K562 (cell line): Measurements from ENCODE around the gene MT1E. TPM values are rescaled to one million over a fixed set of nuclear protein-coding genes. Genes with fewer than 3 reads are reported as not detected.

Experiments used
- ATAC-seq: fragments of 200-7000 bp; cut with Tn5 transposase; 3 replicates; pipeline ENCODE4 v1.9.1; 2020; ENCODE audit warnings: moderate library complexity
- BruUV-seq: library from RNA; stranded (reverse); fragments of 400-500 nt; replicated peaks from 2 replicates; lab custom pipeline; 2021; lab: Mats Ljungman, UMichigan
- CTCF ChIA-PET: fragments of 300-600 bp; formaldehyde crosslinking; extraction: SDS; loops from one replicate; lab custom pipeline; 2021; ENCODE audit warnings: low intra/inter-chr PET ratio; lab: Yijun Ruan, JAX
- POLR2A ChIA-PET: fragments of 300-600, 350-650 bp; sonication (Branson Sonifier 250); formaldehyde crosslinking; extraction: SDS; loops from one replicate; lab custom pipeline; 2021; ENCODE audit warnings: antibody characterized with exemption, inconsistent platforms; lab: Yijun Ruan, JAX
- DNase-seq, 4 experiments: peaks; one replicate each; pipeline versions ENCODE4 v3.0.0 to v3.0.0-alpha.2; 2011 to 2018; ENCODE audit warnings: low spot score in 3 of 4, mixed read lengths in 3 of 4; ENCODE audit errors: extremely low read depth in 1 of 4
- FAIRE-seq: peaks from 2 replicates; lab custom pipeline; 2011; peaks lifted over from hg19 to GRCh38; lab: Jason Lieb, UNC
- H2AFZ ChIP-seq: 2 replicates; pipeline ENCODE4 v1.6.0; 2011; ENCODE audit warnings: low read depth, low read length, control low read depth, inconsistent platforms
- H3K27ac ChIP-seq: fragments of 200-600 bp; 3 replicates; pipeline ENCODE4 v1.8.0; 2011; ENCODE audit warnings: low read depth, mild to moderate bottlenecking, control low read depth, inconsistent platforms, low read length, moderate library complexity, mixed read lengths; ENCODE audit errors: extremely low read depth
- H3K27me3 ChIP-seq, 2 experiments: fragments of 300-600 bp in 1 of 2; 2 replicates in 1 of 2; 3 replicates in 1 of 2; pipeline versions ENCODE4 v1.6.0 to v1.8.0; 2011; ENCODE audit warnings: inconsistent platforms in 2 of 2, low read length in 2 of 2, mild to moderate bottlenecking in 1 of 2, mixed read lengths in 1 of 2, moderate library complexity in 1 of 2; ENCODE audit not compliant: control insufficient read depth in 2 of 2, insufficient read depth in 2 of 2
- H3K36me3 ChIP-seq: fragments of 300-600 bp; 3 replicates; pipeline ENCODE4 v1.8.0; 2011; ENCODE audit warnings: mild to moderate bottlenecking, low read length, inconsistent platforms; ENCODE audit not compliant: control insufficient read depth, insufficient read depth
- H3K4me1 ChIP-seq, 2 experiments: fragments of 200-600 bp in 1 of 2; replicated peaks in 1 of 2; 2 replicates in 1 of 2; 3 replicates in 1 of 2; pipeline versions ENCODE4 v1.5.1 to v1.8.0; 2011; ENCODE audit warnings: inconsistent platforms in 2 of 2, low read length in 2 of 2, mild to moderate bottlenecking in 1 of 2, mixed read lengths in 1 of 2, moderate library complexity in 1 of 2; ENCODE audit not compliant: control insufficient read depth in 2 of 2, insufficient read depth in 2 of 2
- H3K4me2 ChIP-seq: 2 replicates; pipeline ENCODE4 v1.6.1; 2011; ENCODE audit warnings: low read length, control low read depth, inconsistent platforms, mixed read lengths; ENCODE audit not compliant: insufficient read depth
- H3K4me3 ChIP-seq: fragments of 200-600 bp; sonication (generic), shearing (Covaris generic); 2 replicates; pipeline ENCODE4 v1.5.1; 2016; ENCODE audit warnings: control low read depth, inconsistent platforms
- H3K79me2 ChIP-seq: fragments of 200-600 bp; 3 replicates; pipeline ENCODE4 v1.8.0; 2011; ENCODE audit warnings: low read length, inconsistent platforms; ENCODE audit not compliant: control insufficient read depth, insufficient read depth
- H3K9ac ChIP-seq, 2 experiments: 2 replicates each; pipeline versions ENCODE4 v1.6.0 to v1.6.1; 2011; ENCODE audit warnings: low read depth in 2 of 2, low read length in 2 of 2, control low read depth in 1 of 2, inconsistent platforms in 1 of 2, mild to moderate bottlenecking in 1 of 2, mixed read lengths in 1 of 2; ENCODE audit not compliant: insufficient read depth in 1 of 2
- H3K9me1 ChIP-seq: one replicate; pipeline ENCODE4 v1.6.0; 2011; ENCODE audit warnings: inconsistent platforms, mild to moderate bottlenecking, low read length, moderate library complexity; ENCODE audit not compliant: control insufficient read depth, insufficient read depth
- H3K9me3 ChIP-seq: replicated peaks from 2 replicates; pipeline ENCODE4 v1.5.1; 2011; ENCODE audit warnings: low read depth, low read length, inconsistent platforms; ENCODE audit not compliant: control insufficient read depth, insufficient read depth
- H4K20me1 ChIP-seq: replicated peaks from 2 replicates; pipeline ENCODE4 v1.6.1; 2011; ENCODE audit warnings: low read length, inconsistent platforms, mixed read lengths; ENCODE audit not compliant: control insufficient read depth, insufficient read depth
- BACH1 ChIP-seq: fragments of 200-800 bp; sonication (Bioruptor generic); IDR thresholded peaks from 2 replicates; pipeline ENCODE4 v1.6.1; 2016; ENCODE audit warnings: missing genetic modification characterization, missing compliant biosample characterization
- CTCF ChIP-seq, 3 experiments: IDR thresholded peaks in 2 of 3; conservative IDR thresholded peaks in 1 of 3; 2 replicates each; pipeline ENCODE4 v1.5.1; 2011 to 2012; ENCODE audit warnings: low read length in 3 of 3, mild to moderate bottlenecking in 3 of 3, control low read depth in 2 of 3, improper control_type of control experiment in 1 of 3, inconsistent platforms in 1 of 3, low read depth in 1 of 3, mixed read lengths in 1 of 3, moderate library complexity in 1 of 3; ENCODE audit not compliant: insufficient read depth in 2 of 3
- SRSF1 ChIP-seq: fragments of 200-400 bp; formaldehyde crosslinking; IDR thresholded peaks from 2 replicates; pipeline ENCODE4 v1.6.1; 2017; ENCODE audit warnings: mild to moderate bottlenecking, low read depth, low read length, moderate library complexity
- ZNF217 ChIP-seq: sonication (generic); formaldehyde crosslinking; IDR thresholded peaks from 2 replicates; pipeline ENCODE4 v1.8.0; 2022; ENCODE audit warnings: mild to moderate bottlenecking, missing genetic modification reagents
- WGBS: fragments of 100-300 bp; shearing (Covaris generic); methylation state at CpG from one replicate; pipeline ENCODE4 v1.1.6; 2016; ENCODE audit warnings: low coverage, mixed read lengths; ENCODE audit not compliant: insufficient coverage; ENCODE audit errors: missing lambda C conversion rate; 5-methylcytosine and 5-hydroxymethylcytosine counted together
- in situ Hi-C: fragments of 300-500 bp; cut with MboI; formaldehyde crosslinking; loops from 4 replicates; pipeline ENCODE4 v1.15.0; 2018; ENCODE audit warnings: inconsistent platforms, mixed read lengths
- intact Hi-C: fragments of 100-400 bp; cut with micrococcal nuclease; formaldehyde crosslinking; loops from 2 replicates; pipeline ENCODE4 v1.14.2; 2022
- polyA plus RNA-seq, 8 experiments: library from polyadenylated mRNA; depleted of rRNA in 4 of 8; stranded (reverse) in 5 of 8; unstranded in 3 of 8; fragments of >200 nt; fragmentation: Nextera tagmentation in 2 of 8; fragmentation: Illumina TruSeq in 1 of 8; extraction: Ambion mirVana in 2 of 8; extraction: Trizol in 1 of 8; gene quantifications; 2 replicates each; pipeline versions ENCODE4 v1.2.1 to v1.2.3, GENCODE V29; 2011 to 2014; ENCODE audit warnings: inconsistent platforms in 1 of 8, missing spikeins in 1 of 8
- total RNA-seq, 7 experiments: library from RNA; depleted of rRNA in 6 of 7; stranded (reverse); fragments of >200 nt in 6 of 7; fragmentation: Illumina TruSeq in 2 of 7; extraction: Trizol in 2 of 7; gene quantifications; 2 replicates each; pipeline versions ENCODE4 v1.2.1 to v1.2.3, GENCODE V29; 2011 to 2021; ENCODE audit warnings: low replicate concordance in 1 of 7

Gene MT1E
- total and polyA plus RNA-seq, 9 of the 15 experiments (the other 6 are each of a cell fraction or from before 2014, with no cell fraction given), result 0.29 to 0.81 (median 0.46) TPM; not detected in 3

- H3K9ac ChIP-seq, result no peak overlapping the region
- no peak overlapping the region for H3K4me3 ChIP-seq
- 0% methylated on average over 7 of the region's 7 CpGs for WGBS
- no peaks in the 10 kb centered on the region for H4K20me1 ChIP-seq
- no peak for FAIRE-seq
- ATAC-seq, result no peak
- no peak for TF ChIP-seq BACH1 (tag)
- TF ChIP-seq SRSF1, result no peak
- no peak for TF ChIP-seq CTCF (IDR thresholded peaks at IDR 0.05 in 2 of 3, conservative IDR thresholded peaks at IDR 0.05 in 1 of 3; ENCODE audit: insufficient read depth in 2 of 3, low read depth in 1 of 3, low read length in 3 of 3)
- no peak for TF ChIP-seq ZNF217 (CRISPR knock-in tag)
- H3K27me3 ChIP-seq, result peaks cover 27 to 67% of the 10 kb centered on the region in 2 experiments; a peak in 4 of 5 replicates
- in situ Hi-C loops, result no loop called here
- H3K79me2 ChIP-seq, result no peaks in the 10 kb centered on the region
- no peak overlapping the region for H3K27ac ChIP-seq
- H3K4me2 ChIP-seq, result no peak overlapping the region
- H3K36me3 ChIP-seq, result no peaks in the 10 kb centered on the region
- no peak for DNase-seq
- H3K9me1 ChIP-seq, result no peaks in the 10 kb centered on the region
- no peaks in the 10 kb centered on the region for H3K9me3 ChIP-seq
- intact Hi-C loops, result no loop called here
- no peak overlapping the region for H2AFZ ChIP-seq
- POLR2A ChIA-PET, result interaction anchor here (0.7 kb wide), 1 partner anchor 23 kb away, joined by 3 read pairs; no protein-coding TSS in a partner anchor
- no TSS peak for BruUV-seq
- CTCF ChIA-PET, result no interaction called here
- H3K4me1 ChIP-seq, result peaks cover 0 to 6% of the 10 kb centered on the region in 2 experiments; a peak in 2 of 5 replicates
Measured at GRCh38 chr16:56653218-56653617, 27.6 kb downstream of the MT1E start.
